Pancreas (tissue), 10 donors: ENCODE measurements around the gene ZFYVE28. TPM values are rescaled to one million over a fixed set of nuclear protein-coding genes. Genes with fewer than 3 reads are reported as not detected.

Source experiments
- ATAC-seq, 4 donors: fragments of 200-7000 bp; cut with Tn5 transposase; one replicate each; pipeline versions ENCODE4 v1.8.0 to v1.9.1; 2020; ENCODE audit warnings: mild to moderate bottlenecking in 4 of 4, moderate library complexity in 4 of 4
- DNase-seq, 6 donors: peaks; one replicate each; pipeline ENCODE4 v3.0.0-alpha.2; 2020
- FAIRE-seq: peaks from 2 replicates; lab custom pipeline; 2012; peaks lifted over from hg19 to GRCh38; lab: Jason Lieb, UNC
- H3K27ac ChIP-seq, 4 donors: fragments of 200-600 bp; sonication (generic); 1 replicate in 3 of 4; 2 replicates in 1 of 4; pipeline versions ENCODE4 v1.5.0 to v1.8.0; 2020
- H3K27me3 ChIP-seq, 4 donors: fragments of 200-600 bp; one replicate each; pipeline ENCODE4 v1.8.0; 2021
- H3K36me3 ChIP-seq, 3 donors: fragments of 200-600 bp; sonication (generic) in 1 of 3; one replicate each; pipeline versions ENCODE4 v1.5.0 to v1.8.0; 2020 to 2021
- H3K4me1 ChIP-seq, 3 donors: fragments of 200-600 bp; one replicate each; pipeline ENCODE4 v1.8.0; 2021
- H3K4me3 ChIP-seq, 4 donors: fragments of 200-600 bp; sonication (generic) in 2 of 4; one replicate each; pipeline versions ENCODE4 v1.5.0 to v1.8.0; 2020 to 2021
- H3K9me3 ChIP-seq, 4 donors: fragments of 200-600 bp; one replicate each; pipeline ENCODE4 v1.8.0; 2021
- CTCF ChIP-seq, 4 donors: fragments of 200-600 bp; sonication (generic) in 3 of 4; IDR thresholded peaks; one replicate each; pipeline versions ENCODE4 v1.5.0 to v1.8.0; 2021; ENCODE audit warnings: antibody characterized with exemption in 4 of 4
- WGBS, 2 donors: extraction: QIAGEN DNeasy Blood & Tissue Kit; methylation state at CpG; one replicate each; pipeline ENCODE4 v1.1.7; 2013; 5-methylcytosine and 5-hydroxymethylcytosine counted together
- intact Hi-C, 3 donors: fragments of 100-400 bp; cut with DNase I; formaldehyde crosslinking; loops; one replicate each; pipeline versions ENCODE4 v1.11.1 to v1.14.2; 2022
- polyA plus RNA-seq, 2 donors: library from polyadenylated mRNA; stranded (reverse); fragments of 200-250 nt; gene quantifications; one replicate each; pipeline ENCODE4 v1.2.3, GENCODE V29; 2013
- total RNA-seq, 6 donors: library from RNA; stranded (reverse); fragmentation: NEBNext Ultra II Directional in 4 of 6; extraction: Animal tissue kit (Norgen Biotek cat#: 25700) in 4 of 6; gene quantifications; one replicate each; pipeline versions ENCODE4 v1.2.1 to v1.2.4, GENCODE V29; 2021 to 2023
- donor health status: healthy with polysubstance abuse.
- donor health status: DM: no; HTN: no; CAD: no; lungs with moderate emphysema.
- donor health status: DM: no; HTN: no; CAD: no.
- donor health status: control.
- donor health status: control.
- donor health status: Bipolar disorder and iron deficiency.
- donor health status: DM: yes; HTN: yes; CAD: no.
- donor health status: DM: no; HTN: no; CAD: no.
- donor health status: DM: no; HTN: no; CAD: no.
- donor health status: DM: yes; HTN: yes; CAD: no.

The ZFYVE28 gene
- total and polyA plus RNA-seq, 8 donors: 3.8 to 13.4 (median 6.0) TPM

- DNase-seq (peak; percentile 40 to 86 (median 67)), FAIRE-seq (no peak), ATAC-seq (peak; percentile 31 to 49 (median 34))
- 0 to 1% methylated on average over 35 to 91 of the region's 91 CpGs for WGBS, 2 donors
- H3K27me3 ChIP-seq: no peaks in the 10 kb centered on the region
- intact Hi-C loops: no loop called here
- no peaks in the 10 kb centered on the region for H3K9me3 ChIP-seq
- no peak for TF ChIP-seq CTCF (IDR thresholded peaks at IDR 0.05)
- no peaks in the 10 kb centered on the region for H3K36me3 ChIP-seq
- peak overlapping the region; percentile 86 to 97 (median 90) for H3K4me3 ChIP-seq
- H3K4me1 ChIP-seq: peaks cover 0 to 15% (median 12%) of the 10 kb centered on the region in 3 donors
- H3K27ac ChIP-seq: peak overlapping the region; percentile 62 to 85 (median 77)
Measured at GRCh38 chr4:2261110-2261852, 157.2 kb downstream of the ZFYVE28 start.

GRCh38 chr4:2260344-2261109 lies 157.9 kb downstream of the ZFYVE28 start:
- H3K4me1 ChIP-seq: peaks cover 0 to 17% (median 12%) of the 10 kb centered on the region in 3 donors
- 24 to 26% methylated on average over 23 of the region's 23 CpGs for WGBS, 2 donors

GRCh38 chr4:2259541-2260343 lies 158.7 kb downstream of the ZFYVE28 start:
- H3K27me3 ChIP-seq: no peaks in the 10 kb centered on the region
- peak overlapping the region in 2 of 4 donors; percentile 93 to 97 for H3K4me3 ChIP-seq
- H3K4me1 ChIP-seq: peaks cover 0 to 17% (median 12%) of the 10 kb centered on the region in 3 donors
- no peaks in the 10 kb centered on the region for H3K36me3 ChIP-seq
- 71 to 81% methylated on average over 15 of the region's 15 CpGs for WGBS, 2 donors
- H3K9me3 ChIP-seq: no peaks in the 10 kb centered on the region
- intact Hi-C loops: no loop called here
- peak in 5 of 6 donors; percentile 4 to 79 (median 40) for DNase-seq
- no peak for TF ChIP-seq CTCF (IDR thresholded peaks at IDR 0.05)
- no peak for FAIRE-seq
- ATAC-seq: no peak
- H3K27ac ChIP-seq: peak overlapping the region in 1 of 4 donors; percentile 76

More at GRCh38 chr4:2260344-2261109, 157.9 kb downstream of the ZFYVE28 start:
- FAIRE-seq (no peak), ATAC-seq (no peak), DNase-seq (peak; percentile 11 to 80 (median 49))
- Histone ChIP-seq H3K4me3 (peak overlapping the region; percentile 86 to 97 (median 90)), H3K27ac (peak overlapping the region; percentile 53 to 85 (median 77)), H3K9me3 (no peaks in the 10 kb centered on the region), H3K36me3 (no peaks in the 10 kb centered on the region), H3K27me3 (no peaks in the 10 kb centered on the region)
- intact Hi-C loops: no loop called here
- no peak for TF ChIP-seq CTCF (IDR thresholded peaks at IDR 0.05)

GRCh38 chr4:2259036-2259540 lies 159.4 kb downstream of the ZFYVE28 start:
- no peaks in the 10 kb centered on the region for H3K9me3 ChIP-seq
- H3K27ac ChIP-seq: no peak overlapping the region
- ATAC-seq: no peak
- no peaks in the 10 kb centered on the region for H3K27me3 ChIP-seq
- intact Hi-C loops: no loop called here
- H3K4me1 ChIP-seq: peaks cover 0 to 17% (median 12%) of the 10 kb centered on the region in 3 donors
- TF ChIP-seq CTCF (IDR thresholded peaks at IDR 0.05): no peak
- peak overlapping the region in 1 of 4 donors; percentile 97 for H3K4me3 ChIP-seq
- no peak for FAIRE-seq
- H3K36me3 ChIP-seq: no peaks in the 10 kb centered on the region
- peak in 3 of 6 donors; percentile 11 to 72 (median 19) for DNase-seq
- WGBS, 2 donors: 62 to 63% methylated on average over 13 of the region's 13 CpGs
